Measurements from ENCODE around the gene RIPOR2.
A peak's percentile ranks its signal among the peaks of the same experiment; 100 is the strongest.
"Not testable (repeated sequence)": the region's sequence is repeated elsewhere in the genome, so short reads cannot be mapped to it uniquely, and the experiment has no call there.

Gene RIPOR2

DNA sequence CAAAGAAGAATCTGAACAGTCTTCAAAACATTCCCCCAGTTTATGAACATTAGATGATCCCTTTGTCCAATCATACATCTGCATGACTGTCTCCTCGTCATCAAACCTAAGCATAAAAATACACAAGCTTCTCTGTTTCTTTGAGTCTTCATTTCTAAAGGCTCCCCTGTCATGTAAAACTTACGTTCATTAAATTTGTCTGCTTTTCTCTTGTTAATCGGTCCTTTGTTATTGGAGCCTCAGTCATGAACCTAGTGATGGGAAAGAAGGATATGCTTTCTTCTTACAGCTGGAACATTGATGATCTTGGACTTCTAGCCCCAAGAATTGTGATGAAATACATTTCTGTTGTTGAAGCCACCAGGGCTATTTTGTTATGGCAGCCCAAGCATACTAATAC, 18.0 kb upstream of the RIPOR2 start:
- DNase-seq, result no peak

DNA sequence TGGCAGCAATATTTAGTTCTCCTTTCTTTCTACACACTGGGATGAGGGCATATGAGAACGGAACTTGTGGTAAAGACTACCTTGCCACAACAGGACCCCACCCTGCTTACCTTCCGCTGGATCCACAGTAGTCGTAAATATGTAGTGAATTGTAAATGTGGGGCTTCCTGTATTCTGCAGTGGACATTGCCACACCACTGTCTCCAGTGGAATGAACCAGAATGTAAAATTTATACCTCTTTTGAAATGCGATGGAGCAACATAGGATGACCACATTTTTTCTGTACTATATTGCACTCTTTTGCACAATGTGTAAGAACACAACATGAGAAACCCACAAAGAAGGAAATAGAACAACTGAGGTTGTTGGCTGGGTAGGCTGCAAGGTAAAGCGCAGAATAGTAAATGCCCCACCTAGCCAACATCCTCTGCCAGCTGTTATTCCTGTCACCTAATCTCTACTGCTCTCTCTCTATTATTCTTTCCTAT, 16.1 kb upstream of the RIPOR2 start:
- DNase-seq, result peak in 5 of 6 experiments; percentile 23 to 86 (median 81)

DNA sequence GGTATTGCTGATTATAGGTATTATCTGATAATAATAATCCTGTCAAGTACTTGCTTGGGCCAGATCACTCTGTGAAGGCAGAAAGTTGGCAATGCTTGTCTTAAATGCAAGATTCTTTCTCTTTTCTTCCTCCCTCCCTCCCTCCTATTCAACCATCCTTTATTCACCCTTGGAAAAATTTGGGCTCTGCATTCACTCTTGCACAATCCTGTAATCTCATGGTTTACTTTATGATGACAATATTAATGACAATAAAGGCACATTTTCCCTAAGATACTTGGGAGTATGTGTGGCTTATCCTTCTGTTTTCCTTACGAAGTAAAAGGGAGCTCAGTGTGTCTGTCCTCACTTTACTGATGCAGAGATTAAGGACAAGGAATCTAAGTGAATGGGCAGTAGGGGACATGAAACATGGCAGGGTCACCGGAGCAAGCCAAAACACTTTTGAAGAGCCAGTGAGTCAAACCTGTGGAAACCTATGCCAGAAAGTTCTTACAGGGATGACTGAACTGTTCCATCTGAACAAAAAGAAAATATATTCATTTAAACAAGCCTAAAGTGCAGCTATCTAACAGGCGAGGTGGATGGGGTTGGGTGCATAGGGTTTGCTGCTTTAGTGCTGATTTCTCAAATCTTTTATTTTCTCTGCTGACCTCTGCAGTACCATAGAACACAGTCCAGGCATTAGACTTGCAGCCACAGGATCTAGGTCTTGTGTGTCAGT, 14.6 kb upstream of the RIPOR2 start:
- DNase-seq, result no peak

DNA sequence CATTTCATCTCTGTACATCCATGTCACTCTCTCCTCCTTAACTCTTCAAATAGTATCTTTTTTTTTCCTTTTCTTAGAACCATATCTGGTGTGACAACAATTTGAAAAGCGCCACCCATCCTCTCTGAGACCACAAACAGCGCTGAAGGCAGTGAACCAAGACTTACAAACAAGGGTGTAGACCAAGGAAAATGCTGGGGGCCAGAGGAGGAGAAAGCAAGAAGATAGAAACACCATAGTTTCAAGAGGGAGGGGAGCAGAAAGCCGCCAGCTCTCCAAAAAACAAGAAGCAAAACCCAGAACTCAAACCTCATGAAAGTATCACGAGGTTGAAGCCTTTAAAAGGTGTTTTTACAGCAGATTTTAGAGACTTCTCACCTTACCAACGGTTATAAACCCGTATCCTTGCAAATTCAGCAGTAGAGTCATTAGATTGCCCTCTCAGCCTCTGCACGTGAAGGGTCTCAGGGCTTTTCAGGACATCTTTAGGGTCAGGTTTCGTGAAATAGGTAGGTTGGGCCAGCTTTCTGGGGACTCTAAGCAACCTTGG, 13.3 kb upstream of the RIPOR2 start:
- DNase-seq, result peak; percentile 17 to 90 (median 66)

DNA sequence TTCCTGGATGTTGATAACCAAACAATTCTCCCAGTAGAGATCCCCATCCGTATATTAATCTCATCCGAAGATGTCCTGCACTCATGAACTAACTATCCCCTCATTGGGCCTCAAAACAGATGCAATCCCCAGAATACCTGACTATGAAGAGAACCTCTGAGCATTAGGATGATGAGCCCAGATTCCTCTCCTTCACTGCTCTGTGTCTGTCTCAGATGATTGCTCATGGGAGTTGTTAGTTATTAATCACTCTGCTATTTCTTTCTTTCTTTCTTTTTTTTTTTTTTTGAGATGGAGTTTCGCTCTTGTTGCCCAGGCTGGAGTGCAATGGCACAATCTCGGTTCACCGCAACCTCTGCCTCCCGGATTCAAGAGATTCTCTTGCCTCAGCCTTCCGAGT, 12.5 kb upstream of the RIPOR2 start:
- not testable (repeated sequence) for DNase-seq

DNA sequence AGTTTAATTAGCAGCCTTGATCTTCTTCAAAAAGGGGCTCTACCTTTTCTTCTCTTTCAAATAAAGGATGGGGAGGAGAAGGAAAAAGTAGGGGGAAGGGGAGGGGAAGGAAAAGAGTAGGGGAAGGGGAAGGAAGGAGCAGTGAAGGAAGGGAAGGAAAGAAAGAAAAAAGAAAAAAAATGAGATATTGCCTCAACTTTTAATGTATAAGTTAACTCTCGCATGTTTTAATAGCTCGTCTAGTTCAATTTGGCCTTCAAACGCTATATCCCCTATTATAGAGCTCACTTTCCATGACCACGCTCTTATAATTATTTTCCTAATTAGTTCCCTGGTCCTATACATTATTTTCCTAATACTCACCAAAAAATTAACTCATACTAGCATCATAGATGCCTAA, 11.9 kb upstream of the RIPOR2 start:
- DNase-seq, result no peak

DNA sequence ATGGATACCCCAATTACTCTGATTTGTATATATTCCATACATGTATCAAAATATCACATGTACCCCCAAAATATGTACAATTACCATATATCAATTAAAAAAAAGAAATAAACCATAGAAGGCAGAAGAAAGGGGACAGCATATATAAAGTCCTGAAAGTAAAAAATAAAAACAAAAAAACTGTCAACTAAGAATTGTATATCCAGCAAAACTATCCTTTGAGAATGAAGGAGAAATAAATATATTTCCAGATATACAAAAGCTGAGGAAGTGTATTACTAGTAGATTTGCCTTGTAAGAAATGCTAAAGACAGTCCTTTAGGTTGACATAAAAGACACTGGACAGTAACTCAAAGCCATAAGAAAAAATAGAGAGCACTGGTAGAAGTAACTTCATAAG, 9.3 kb upstream of the RIPOR2 start:
- peak in 2 of 6 experiments; percentile 26 to 39 for DNase-seq

DNA sequence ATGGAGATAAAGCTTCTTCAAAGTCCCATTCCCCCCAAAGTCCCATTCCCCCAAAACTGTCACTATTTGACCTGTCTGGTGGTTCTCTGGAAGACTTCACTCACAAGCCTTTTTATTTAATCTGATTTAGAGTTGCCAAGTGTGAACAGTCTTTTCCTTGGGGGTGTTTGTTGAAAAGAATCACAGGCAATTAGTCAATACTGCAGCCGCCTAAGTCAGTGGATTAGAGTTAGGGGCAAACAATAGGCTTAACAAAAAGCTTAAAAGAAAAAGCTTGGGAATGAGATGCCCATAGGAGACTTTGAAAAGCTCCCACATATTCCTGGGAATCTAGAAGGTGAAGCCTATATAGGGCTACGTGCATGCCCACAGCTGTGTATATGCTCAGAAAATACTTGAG, 8.0 kb upstream of the RIPOR2 start:
- DNase-seq, result no peak

DNA sequence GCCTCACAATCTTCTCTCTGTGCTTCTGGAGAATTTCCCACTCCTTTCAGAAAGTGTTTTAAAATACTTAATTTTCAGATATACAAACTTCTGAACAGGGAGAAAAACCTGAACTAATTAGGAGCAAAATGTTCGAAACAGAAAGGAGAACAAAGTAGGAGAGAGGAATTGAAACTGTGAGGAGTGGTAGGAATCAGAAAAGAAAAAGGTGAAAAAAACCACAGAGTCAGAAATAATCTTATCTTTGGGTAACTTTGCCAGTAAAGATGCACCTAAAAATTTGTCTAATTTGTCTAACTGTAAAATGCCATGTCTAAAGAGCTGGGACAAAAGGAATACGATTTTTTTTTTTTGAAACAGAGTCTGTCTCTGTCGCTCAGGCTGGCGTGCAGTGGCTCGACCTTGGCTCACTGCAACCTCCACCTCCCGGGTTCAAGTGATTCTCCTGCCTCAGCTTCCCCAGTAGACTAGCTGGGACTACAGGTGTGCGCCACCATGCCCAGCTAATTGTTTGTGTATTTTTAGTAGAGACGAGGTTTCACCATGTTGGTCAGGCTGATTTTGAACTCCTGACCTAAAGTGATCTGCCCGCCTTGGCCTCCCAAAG, 4.7 kb upstream of the RIPOR2 start:
- DNase-seq, result no peak

DNA sequence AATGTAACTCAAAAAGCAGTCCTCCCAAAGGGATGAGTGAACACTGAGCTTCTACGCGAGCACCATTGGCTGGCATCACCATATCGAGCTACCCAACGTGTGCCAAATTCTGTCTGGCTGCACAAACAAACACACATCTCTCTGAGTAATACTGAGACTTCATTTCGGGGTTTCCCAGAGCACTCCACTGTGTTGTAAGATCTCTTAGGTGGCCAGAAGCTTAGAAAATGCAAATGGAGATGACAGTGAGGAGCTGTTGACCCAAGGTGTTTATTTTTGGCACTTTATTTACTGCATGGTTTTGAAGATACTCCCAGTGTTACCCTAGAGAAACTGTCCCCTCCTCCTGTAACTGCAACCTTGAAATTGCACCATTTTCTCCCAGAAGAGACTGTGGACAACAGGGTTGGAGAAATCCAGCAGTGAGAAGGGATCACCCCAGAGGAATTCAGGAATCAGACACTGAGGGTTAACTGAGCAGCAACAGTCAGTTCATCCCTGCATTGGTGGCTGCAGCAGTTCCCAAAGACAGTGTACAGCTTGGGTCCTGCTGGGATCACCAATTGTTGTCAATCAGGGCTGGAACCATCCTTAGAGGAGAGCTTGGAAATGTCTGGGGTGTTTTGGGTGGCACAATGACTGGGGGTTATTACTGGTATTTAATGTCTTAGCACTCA, 1.0 kb upstream of the RIPOR2 start:
- peak; percentile 31 to 60 (median 51) for DNase-seq

DNA sequence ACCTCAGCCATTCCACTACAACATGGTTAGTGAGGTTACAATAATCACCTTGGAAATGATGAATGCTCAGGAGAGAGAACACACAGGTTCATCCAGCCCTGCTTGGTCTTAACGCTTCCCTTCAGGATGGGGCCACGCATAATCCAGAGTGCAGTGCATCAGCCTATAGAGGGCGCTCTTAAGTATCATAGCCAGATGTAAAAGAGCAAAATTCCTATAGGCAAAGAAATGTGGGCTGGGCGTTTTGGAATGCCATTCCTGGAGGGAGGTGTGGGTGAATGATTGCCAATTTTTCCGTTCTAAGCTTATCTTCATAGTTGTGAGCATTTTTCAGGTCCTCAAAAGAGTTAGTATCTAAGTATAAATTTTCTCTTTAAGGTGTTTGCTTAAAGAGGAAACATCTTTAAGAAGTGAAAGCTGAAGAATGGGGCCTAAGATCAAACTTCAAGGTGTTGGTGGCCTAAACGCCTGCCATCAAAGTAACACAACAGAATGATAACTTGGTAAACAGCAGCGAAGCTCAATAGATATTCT, 1.8 kb downstream of the RIPOR2 start:
- DNase-seq, result peak; percentile 16 to 79 (median 51)

DNA sequence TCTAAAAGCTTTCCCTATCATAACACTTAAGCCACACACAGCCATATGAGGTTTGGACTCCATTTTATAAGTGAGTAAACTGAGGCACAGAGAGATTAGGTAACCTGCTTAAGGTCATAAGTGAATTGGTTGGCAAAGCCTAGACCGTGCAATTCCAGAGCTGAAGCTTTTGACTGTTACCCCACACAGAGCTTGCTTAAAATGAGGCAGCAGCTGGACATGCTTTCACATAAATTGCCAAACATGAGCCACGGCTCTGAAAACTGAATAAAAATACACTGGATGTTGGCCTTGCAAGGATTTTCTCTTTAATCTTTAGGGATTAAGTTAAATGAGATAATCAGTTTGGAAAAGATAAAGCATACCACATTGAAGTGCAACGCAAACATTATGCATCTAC, 2.5 kb downstream of the RIPOR2 start:
- no peak for DNase-seq

DNA sequence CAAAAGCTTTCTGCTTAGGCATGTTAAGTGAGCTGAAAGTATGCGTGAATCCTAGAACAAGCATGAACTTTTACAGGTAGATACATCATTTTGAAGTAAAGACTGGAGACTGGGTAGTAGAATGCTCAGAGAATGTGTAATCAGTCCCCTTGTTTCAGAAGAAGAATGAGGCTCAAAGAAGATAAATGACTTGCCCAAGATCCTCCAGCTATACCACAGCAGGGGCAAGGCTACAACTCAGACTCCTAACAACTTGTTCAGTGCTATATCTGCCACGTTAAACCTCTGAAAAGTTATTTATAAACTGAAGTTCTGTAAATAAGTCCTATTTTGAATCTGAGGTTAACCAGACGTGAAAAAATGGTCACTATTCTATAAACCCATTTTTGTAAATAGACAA, 2.9 kb downstream of the RIPOR2 start:
- peak in 1 of 6 experiments; percentile 60 for DNase-seq

DNA sequence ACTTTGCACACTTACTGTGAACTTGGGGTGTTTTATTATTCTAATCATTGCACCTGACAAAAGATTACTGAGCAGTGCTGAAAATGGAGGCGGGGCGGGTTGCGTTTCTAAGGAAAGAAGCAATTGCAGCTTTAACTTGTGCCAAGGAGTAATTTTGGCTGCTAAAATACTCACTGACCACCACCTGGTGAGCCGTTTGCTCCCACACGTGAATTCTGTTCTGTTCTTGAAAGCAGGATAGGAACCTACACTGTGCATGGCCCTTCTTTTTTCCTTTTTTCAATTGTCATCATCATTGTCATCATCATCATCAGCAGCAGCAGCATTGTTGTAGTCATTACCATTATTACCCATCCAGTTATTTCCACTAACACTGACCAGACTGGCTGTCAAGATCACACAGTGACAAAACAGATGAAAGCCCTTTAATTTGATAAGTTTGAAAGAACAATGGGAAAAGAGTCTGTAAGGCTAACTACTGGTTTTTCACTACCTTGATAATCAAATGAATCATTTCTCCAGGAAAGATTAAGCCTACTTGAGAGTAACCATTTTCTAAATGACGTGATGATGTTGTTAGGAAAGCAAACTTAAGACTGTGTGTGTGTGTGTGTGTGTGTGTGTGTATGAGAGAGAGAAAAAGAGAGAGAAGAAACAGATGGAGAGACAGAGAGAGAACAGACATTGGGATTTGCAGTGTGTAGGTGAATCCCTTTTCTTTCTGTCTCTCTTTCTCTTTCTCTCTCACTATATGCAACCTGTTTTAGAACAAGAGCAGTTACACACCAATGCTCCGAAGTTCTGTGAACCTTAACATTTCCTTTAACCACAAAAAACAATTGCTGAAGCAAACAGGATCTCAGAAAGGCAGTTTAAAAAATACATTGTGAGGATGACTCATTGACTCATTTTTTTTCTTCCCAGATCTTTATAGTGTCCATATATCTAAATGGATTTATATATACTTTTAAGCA, 3.8 kb downstream of the RIPOR2 start:
- peak in 3 of 6 experiments; percentile 66 to 71 (median 70) for DNase-seq

DNA sequence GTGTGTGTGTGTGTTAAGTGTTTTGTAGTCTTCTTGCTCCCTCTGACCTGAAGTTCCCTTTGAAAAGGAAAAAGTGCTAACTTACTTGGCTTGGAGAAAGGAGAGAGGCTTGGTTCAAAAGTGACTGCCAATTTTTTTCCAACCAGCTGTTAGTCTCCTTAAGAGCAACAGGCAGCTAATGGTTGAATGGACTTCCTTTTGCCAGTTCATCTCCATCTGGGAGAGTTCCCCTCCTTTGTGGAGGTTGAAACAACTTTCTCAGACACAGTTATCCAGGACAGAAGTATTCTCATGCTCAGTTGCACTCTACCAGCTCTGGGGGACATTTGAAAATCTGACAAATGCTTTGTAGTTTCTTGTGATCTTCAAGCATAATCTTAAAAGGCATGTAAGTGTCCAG, 4.5 kb downstream of the RIPOR2 start:
- DNase-seq, result no peak

DNA sequence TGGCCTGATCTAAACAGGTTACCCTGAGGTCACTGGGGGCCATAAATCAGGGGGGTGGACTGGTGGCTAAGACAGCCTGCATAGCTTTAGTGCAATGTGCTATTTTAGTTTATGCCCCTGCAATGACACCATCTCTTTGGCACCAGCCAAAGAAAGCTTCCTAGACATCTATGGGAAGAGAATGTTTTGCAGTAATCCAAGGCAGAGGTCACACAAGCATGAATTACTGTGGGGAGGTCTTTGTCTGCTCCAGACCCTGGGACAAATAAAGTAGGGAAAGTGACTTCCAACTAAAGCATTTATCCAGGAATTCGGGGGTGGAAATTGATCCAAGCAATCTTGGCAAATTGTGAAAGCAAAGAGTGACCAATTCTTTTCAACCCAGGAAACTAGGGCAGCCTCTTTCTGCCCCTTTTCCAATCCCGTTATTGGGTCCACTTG, 5.3 kb downstream of the RIPOR2 start:
- no peak for DNase-seq

DNA sequence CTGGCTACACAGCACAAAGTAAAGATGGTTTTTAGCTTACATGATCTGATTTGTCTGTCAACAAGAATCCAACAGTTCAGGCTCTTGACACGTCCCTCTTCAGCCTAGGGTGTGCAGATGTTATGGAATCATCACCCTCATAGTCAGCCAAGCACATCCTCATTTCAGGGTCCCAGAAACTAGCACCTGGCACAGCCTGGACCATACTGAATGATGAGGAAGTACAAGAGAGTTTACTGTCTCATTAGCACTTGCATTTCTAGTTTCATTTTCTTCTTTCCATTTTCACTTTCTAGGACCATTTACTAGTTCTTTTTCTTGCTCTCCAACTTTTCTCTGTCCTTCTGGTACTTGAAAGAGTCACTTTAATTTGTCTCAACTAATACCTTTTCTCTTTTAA, 6.5 kb downstream of the RIPOR2 start:
- DNase-seq, result peak in 1 of 6 experiments; percentile 6

DNA sequence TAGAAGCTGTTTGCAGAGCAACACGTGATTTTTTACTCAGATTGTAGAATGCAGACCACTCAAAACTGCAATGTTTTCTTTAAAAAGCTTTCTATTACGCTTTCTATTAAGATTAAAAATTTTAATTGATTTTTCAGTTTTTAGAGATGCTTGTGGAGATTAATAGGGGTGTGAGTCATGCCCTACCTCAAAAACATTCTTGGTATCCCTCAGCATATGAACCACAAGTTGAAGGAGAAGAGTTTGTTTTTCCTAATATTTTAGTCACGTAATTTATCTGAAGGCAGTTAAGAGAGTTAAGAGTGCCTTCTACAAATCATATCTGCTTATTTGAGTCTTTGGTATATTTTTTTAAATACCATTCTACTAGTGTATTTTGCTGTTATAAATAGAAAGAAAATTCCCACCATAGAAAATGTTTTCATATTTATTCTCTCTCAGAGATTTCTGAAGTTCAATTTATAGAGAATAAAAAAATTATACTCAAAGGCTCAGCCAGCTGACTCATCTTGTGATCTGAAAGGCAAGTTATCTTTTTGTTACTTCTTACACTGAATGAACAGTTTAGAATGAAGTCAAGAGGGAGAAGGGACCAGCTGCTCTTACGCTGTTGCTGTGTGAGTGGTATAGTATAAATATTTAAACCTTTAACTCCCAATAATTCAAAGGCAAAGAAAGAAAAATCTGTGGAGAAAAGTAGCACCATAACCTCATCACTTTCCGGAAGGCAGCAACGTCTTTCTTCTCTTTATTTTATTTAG, 7.6 kb downstream of the RIPOR2 start:
- DNase-seq, result no peak

DNA sequence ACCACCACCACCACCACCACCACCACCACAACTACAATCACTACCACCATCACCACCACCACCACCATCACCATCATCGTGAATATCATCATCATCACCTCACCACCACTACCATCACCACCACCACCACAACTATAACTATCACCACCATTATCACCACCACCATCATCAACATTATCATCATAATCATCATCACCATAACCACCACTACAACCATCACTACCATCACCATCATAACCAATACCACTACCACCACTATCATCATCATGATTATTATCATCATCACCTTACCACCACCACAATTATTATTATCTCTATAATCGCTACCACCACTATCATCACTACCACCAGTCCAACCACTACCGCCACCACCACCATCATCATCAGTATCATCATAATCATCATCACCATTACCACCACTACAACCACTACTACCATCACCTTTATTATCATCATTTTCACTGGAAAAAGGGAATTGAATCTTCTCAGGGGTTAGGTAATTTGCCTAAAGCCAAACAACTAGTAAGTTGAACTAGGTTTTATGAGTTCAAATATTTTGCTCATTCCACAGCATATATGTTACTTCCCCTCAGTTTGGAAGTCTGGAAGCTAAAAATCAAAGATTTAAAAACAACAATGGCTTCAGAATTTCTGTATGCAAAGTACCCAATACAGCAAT, 8.3 kb downstream of the RIPOR2 start:
- DNase-seq, result no peak

DNA sequence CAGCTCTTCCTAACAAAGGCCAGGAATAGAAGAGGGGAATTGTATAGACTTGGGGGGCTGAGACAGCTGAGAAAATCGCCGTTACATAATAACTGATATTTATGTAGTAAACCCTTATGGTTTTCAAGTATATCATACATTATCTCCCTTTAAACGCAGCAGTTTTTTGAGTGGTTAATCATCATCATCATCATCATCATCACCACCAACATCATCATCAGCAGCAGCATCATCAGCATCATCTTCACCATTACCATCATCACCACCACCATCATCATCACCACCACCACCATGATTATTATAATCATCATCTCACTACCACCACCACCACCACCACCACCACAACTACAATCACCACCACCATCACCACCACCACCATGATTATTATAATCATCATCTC, 9.1 kb downstream of the RIPOR2 start:
- DNase-seq, result not testable (repeated sequence)

DNA sequence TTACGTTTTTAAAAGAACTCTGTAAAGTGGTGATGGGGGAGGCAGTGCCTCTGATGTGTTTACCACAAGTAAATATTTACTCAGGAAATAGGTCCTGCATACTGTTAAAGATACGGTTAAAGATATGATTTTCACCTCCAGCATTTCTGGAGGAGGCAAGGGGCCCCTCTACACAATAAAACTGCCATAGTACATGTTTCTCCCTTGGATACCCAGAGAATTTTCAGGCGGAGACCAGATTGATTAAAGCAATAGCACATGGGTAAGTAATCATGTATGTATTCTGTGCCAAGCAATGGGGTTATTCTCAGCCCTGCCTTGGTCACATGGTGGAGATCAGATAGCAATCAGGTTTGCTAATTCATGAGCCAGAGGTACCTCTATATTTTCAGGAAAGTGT, 9.6 kb downstream of the RIPOR2 start:
- peak in 2 of 6 experiments; percentile 10 to 18 for DNase-seq
